MCF 10A (cell line): ENCODE results near the gene RRBP1. TPM values are rescaled to one million over a fixed set of nuclear protein-coding genes. Genes with fewer than 3 reads are reported as not detected.

Experiments used
- BruUV-seq: library from RNA; stranded (reverse); fragments of 400-500 nt; replicated peaks from 2 replicates; lab custom pipeline; 2021; lab: Mats Ljungman, UMichigan
- CTCF ChIA-PET: fragments of 300-600 bp; sonication (Branson Sonifier 250); formaldehyde crosslinking; extraction: SDS; loops from one replicate; lab custom pipeline; 2021; ENCODE audit warnings: antibody characterized with exemption, inconsistent platforms; lab: Yijun Ruan, JAX
- POLR2A ChIA-PET: fragments of 300-600, 350-650 bp; sonication (Branson Sonifier 250); formaldehyde crosslinking; extraction: SDS; loops from one replicate; lab custom pipeline; 2020; ENCODE audit warnings: antibody characterized with exemption, inconsistent platforms; lab: Yijun Ruan, JAX
- DNase-seq: peaks from one replicate; pipeline ENCODE4 v3.0.0-alpha.2; 2018; ENCODE audit not compliant: unreplicated experiment
- H3K27ac Mint-ChIP-seq: one replicate; pipeline ENCODE4 v1.8.0; 2022; ENCODE audit warnings: mild to moderate bottlenecking, low read depth, mixed read lengths; ENCODE audit not compliant: unreplicated experiment
- H3K27me3 Mint-ChIP-seq: one replicate; pipeline ENCODE4 v1.8.0; 2022; ENCODE audit warnings: mixed read lengths; ENCODE audit not compliant: insufficient read depth, unreplicated experiment
- H3K36me3 Mint-ChIP-seq: one replicate; pipeline ENCODE4 v1.8.0; 2022; ENCODE audit warnings: mild to moderate bottlenecking, moderate library complexity, mixed read lengths; ENCODE audit not compliant: insufficient read depth, unreplicated experiment
- H3K4me1 Mint-ChIP-seq: one replicate; pipeline ENCODE4 v1.8.0; 2022; ENCODE audit warnings: mixed read lengths; ENCODE audit not compliant: insufficient read depth, unreplicated experiment
- H3K4me3 Mint-ChIP-seq: one replicate; pipeline ENCODE4 v1.8.0; 2022; ENCODE audit warnings: mild to moderate bottlenecking, moderate library complexity, mixed read lengths; ENCODE audit not compliant: unreplicated experiment
- H3K9me3 Mint-ChIP-seq: one replicate; pipeline ENCODE4 v1.8.0; 2022; ENCODE audit warnings: mixed read lengths; ENCODE audit not compliant: unreplicated experiment
- CTCF ChIP-seq: fragments of 200-600 bp; IDR thresholded peaks from one replicate; pipeline ENCODE4 v1.8.0; 2022; ENCODE audit warnings: antibody characterized with exemption, mild to moderate bottlenecking; ENCODE audit not compliant: unreplicated experiment
- intact Hi-C: fragments of 100-400 bp; cut with micrococcal nuclease; formaldehyde crosslinking; loops from 2 replicates; pipeline ENCODE4 v1.14.1; 2022
- total RNA-seq: library from RNA; stranded (reverse); gene quantifications from 2 replicates; pipeline ENCODE4 v1.2.3, GENCODE V29; 2022

RRBP1 gene
- total RNA-seq, 1 experiment from 2014 or later, result 203 TPM

- ChIA-PET CTCF (interaction anchor here (0.7 to 2.7 kb wide), 7 partner anchors 12 to 367 kb away, joined by 3 to 11 read pairs (median 5); partner anchors contain the start of gene BFSP1), POLR2A (interaction anchor here (0.6 to 1.6 kb wide), 2 partner anchors 15 to 314 kb away, joined by 3 to 4 read pairs; no protein-coding TSS in a partner anchor)
- no peaks in the 10 kb centered on the region for H3K4me1 Mint-ChIP-seq
- no peak for TF ChIP-seq CTCF
- no peak overlapping the region for H3K4me3 Mint-ChIP-seq
- no peaks in the 10 kb centered on the region for H3K9me3 Mint-ChIP-seq
- intact Hi-C loops, result no loop called here
- no peak for DNase-seq
- peaks cover 44% of the 10 kb centered on the region for H3K36me3 Mint-ChIP-seq
- H3K27ac Mint-ChIP-seq, result no peak overlapping the region
- BruUV-seq, result no TSS peak
- no peaks in the 10 kb centered on the region for H3K27me3 Mint-ChIP-seq
These were observed 59.1 kb downstream of the RRBP1 start for GRCh38 chr20:17622851-17623508.

GRCh38 chr20:17622086-17622850, 59.8 kb downstream of the RRBP1 start:
- no peak overlapping the region for H3K27ac Mint-ChIP-seq
- intact Hi-C loops, result no loop called here
- no peak for TF ChIP-seq CTCF
- BruUV-seq, result no TSS peak
- H3K4me3 Mint-ChIP-seq, result no peak overlapping the region
- no peaks in the 10 kb centered on the region for H3K9me3 Mint-ChIP-seq
- CTCF ChIA-PET, result interaction anchor here (0.5 to 9.1 kb wide), 11 partner anchors 12 to 379 kb away, joined by 3 to 78 read pairs (median 4); partner anchors contain the start of gene BFSP1
- DNase-seq, result no peak
- H3K4me1 Mint-ChIP-seq, result no peaks in the 10 kb centered on the region
- POLR2A ChIA-PET, result interaction anchor here (0.6 to 1.6 kb wide), 2 partner anchors 15 to 315 kb away, joined by 3 to 4 read pairs; no protein-coding TSS in a partner anchor
- H3K36me3 Mint-ChIP-seq, result peaks cover 37% of the 10 kb centered on the region
- no peaks in the 10 kb centered on the region for H3K27me3 Mint-ChIP-seq

- no peak overlapping the region for H3K27ac Mint-ChIP-seq
- no peak overlapping the region for H3K4me3 Mint-ChIP-seq
- intact Hi-C loops, result no loop called here
- peaks cover 33% of the 10 kb centered on the region for H3K36me3 Mint-ChIP-seq
- TF ChIP-seq CTCF, result no peak
- no peak for DNase-seq
- no peaks in the 10 kb centered on the region for H3K9me3 Mint-ChIP-seq
- no peaks in the 10 kb centered on the region for H3K4me1 Mint-ChIP-seq
- ChIA-PET CTCF (interaction anchor here (0.5 to 9.1 kb wide), 10 partner anchors 11 to 379 kb away, joined by 3 to 78 read pairs (median 3); no protein-coding TSS in a partner anchor), POLR2A (interaction anchor here (1.6 kb wide), 1 partner anchor 315 kb away, joined by 4 read pairs; no protein-coding TSS in a partner anchor)
- no peaks in the 10 kb centered on the region for H3K27me3 Mint-ChIP-seq
- BruUV-seq, result no TSS peak
These were observed 60.6 kb downstream of the RRBP1 start for GRCh38 chr20:17621229-17621968.
